ENCODE measurements around the gene PCDHB10.
"Not testable (repeated sequence)": the region's sequence is repeated elsewhere in the genome, so short reads cannot be mapped to it uniquely, and the experiment has no call there.

GRCh38 chr5:141179371-141179770 is 12.8 kb upstream of the PCDHB10 start:
- not testable (repeated sequence) for TF ChIP-seq CTCF (conservative IDR thresholded peaks at IDR 0.05); EZH2 (IDR thresholded peaks at IDR 0.05; ENCODE audit: low read depth)

All from PC-9 (cell line).